Measurements from ENCODE around the gene CFAP221.

- TF ChIP-seq CTCF (IDR thresholded peaks at IDR 0.05) (no peak), EP300 (IDR thresholded peaks at IDR 0.05) (no peak)
Observed at GRCh38 chr2:119598596-119599263, 54.5 kb downstream of the CFAP221 start.
